Trophoblast cell (in vitro differentiated cells and primary cell): Measurements from ENCODE around the gene OLFML3.

Experiments
- DNase-seq, 2 donors: peaks; one replicate each; pipeline ENCODE4 v3.0.0-alpha.2; 2016
- H2AFZ ChIP-seq: 2 replicates; pipeline ENCODE4 v1.6.1; 2013; ENCODE audit warnings: low read length, moderate library complexity, mild to moderate bottlenecking; ENCODE audit not compliant: insufficient read depth, poor library complexity
- H2AK5ac ChIP-seq: 2 replicates; pipeline ENCODE4 v1.6.1; 2013; ENCODE audit warnings: mild to moderate bottlenecking, low read length
- H2BK120ac ChIP-seq: 2 replicates; pipeline ENCODE4 v1.6.1; 2013; ENCODE audit warnings: low read length, mild to moderate bottlenecking, moderate library complexity; ENCODE audit not compliant: insufficient read depth, poor library complexity
- H2BK12ac ChIP-seq: 2 replicates; pipeline ENCODE4 v1.6.1; 2013; ENCODE audit warnings: mild to moderate bottlenecking, low read length, moderate library complexity
- H2BK5ac ChIP-seq: 2 replicates; pipeline ENCODE4 v1.6.1; 2013; ENCODE audit warnings: low read length, low read depth, moderate library complexity, mild to moderate bottlenecking; ENCODE audit not compliant: poor library complexity
- H3K14ac ChIP-seq: 2 replicates; pipeline ENCODE4 v1.6.1; 2013; ENCODE audit warnings: mild to moderate bottlenecking, low read length
- H3K18ac ChIP-seq: 2 replicates; pipeline ENCODE4 v1.6.1; 2013; ENCODE audit warnings: mild to moderate bottlenecking, low read length
- H3K23ac ChIP-seq: 2 replicates; pipeline ENCODE4 v1.6.1; 2013; ENCODE audit warnings: low read length
- H3K27ac ChIP-seq: 2 replicates; pipeline ENCODE4 v1.5.1; 2013; ENCODE audit warnings: low read depth, mild to moderate bottlenecking, inconsistent platforms, low read length, moderate library complexity
- H3K27me3 ChIP-seq: 2 replicates; pipeline ENCODE4 v1.6.1; 2013; ENCODE audit warnings: inconsistent platforms, mild to moderate bottlenecking, low read length, moderate library complexity; ENCODE audit not compliant: insufficient read depth
- H3K36me3 ChIP-seq, 2 experiments: 1 replicate in 1 of 2; 2 replicates in 1 of 2; pipeline ENCODE4 v1.6.1; 2013; ENCODE audit warnings: low read length in 2 of 2, mild to moderate bottlenecking in 2 of 2, moderate library complexity in 1 of 2; ENCODE audit not compliant: insufficient read depth in 2 of 2, control insufficient read depth in 1 of 2
- H3K4ac ChIP-seq: 2 replicates; pipeline ENCODE4 v1.6.1; 2013; ENCODE audit warnings: low read depth, mild to moderate bottlenecking, low read length, moderate library complexity
- H3K4me1 ChIP-seq, 2 experiments: 1 replicate in 1 of 2; 2 replicates in 1 of 2; pipeline ENCODE4 v1.6.1; 2013; ENCODE audit warnings: low read length in 2 of 2, mild to moderate bottlenecking in 2 of 2, moderate library complexity in 1 of 2; ENCODE audit not compliant: insufficient read depth in 2 of 2, control insufficient read depth in 1 of 2
- H3K4me2 ChIP-seq: 2 replicates; pipeline ENCODE4 v1.6.1; 2013; ENCODE audit warnings: inconsistent platforms, mild to moderate bottlenecking, low read length, moderate library complexity
- H3K4me3 ChIP-seq: 2 replicates; pipeline ENCODE4 v1.5.1; 2013; ENCODE audit warnings: mild to moderate bottlenecking, low read depth, low read length, inconsistent platforms
- H3K79me1 ChIP-seq: one replicate; pipeline ENCODE4 v1.6.1; 2013; ENCODE audit warnings: low read length
- H3K79me2 ChIP-seq: 2 replicates; pipeline ENCODE4 v1.6.1; 2013; ENCODE audit warnings: low read length, mild to moderate bottlenecking; ENCODE audit not compliant: control insufficient read depth, insufficient read depth, poor library complexity
- H3K9ac ChIP-seq: 2 replicates; pipeline ENCODE4 v1.6.1; 2013; ENCODE audit warnings: mild to moderate bottlenecking, low read length
- H3K9me3 ChIP-seq: 2 replicates; pipeline ENCODE4 v1.6.1; 2013; ENCODE audit warnings: low read depth, mild to moderate bottlenecking, control low read depth, inconsistent platforms, low read length; ENCODE audit not compliant: insufficient read depth
- H4K12ac ChIP-seq: 2 replicates; pipeline ENCODE4 v1.6.1; 2013; ENCODE audit warnings: low read depth, mild to moderate bottlenecking, low read length, moderate library complexity
- H4K8ac ChIP-seq: 2 replicates; pipeline ENCODE4 v1.6.1; 2013; ENCODE audit warnings: low read depth, mild to moderate bottlenecking, low read length, moderate library complexity
- H4K91ac ChIP-seq: one replicate; pipeline ENCODE4 v1.6.1; 2013; ENCODE audit warnings: low read depth, mild to moderate bottlenecking, low read length, moderate library complexity
- WGBS: extraction: QIAGEN DNeasy Blood & Tissue Kit; methylation state at CpG from one replicate; pipeline ENCODE4 v1.1.7; 2013; ENCODE audit warnings: missing lambda C conversion rate; ENCODE audit not compliant: insufficient read length, insufficient coverage; ENCODE audit errors: extremely low coverage; 5-methylcytosine and 5-hydroxymethylcytosine counted together

Gene OLFML3

DNA sequence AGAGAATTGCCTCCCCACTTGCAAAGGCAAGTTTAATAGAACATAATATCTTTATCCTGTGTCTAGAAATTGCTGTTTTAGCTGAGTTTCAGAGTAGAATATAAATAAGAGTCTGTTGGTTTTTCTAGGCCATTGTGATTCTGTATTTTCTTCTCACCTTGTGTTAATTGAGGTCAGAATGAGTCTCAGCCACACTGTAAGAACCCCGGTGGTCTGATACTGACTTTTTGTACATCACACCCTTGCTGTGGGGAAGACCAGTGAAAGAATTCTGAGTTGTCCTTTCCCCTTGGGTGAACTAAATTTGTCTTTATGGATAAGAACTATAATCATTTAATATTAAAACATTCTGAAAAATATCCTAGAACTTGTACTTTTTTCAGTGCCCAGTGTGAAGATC lies 43.3 kb upstream of the OLFML3 start:
- Histone ChIP-seq H4K8ac (no peak overlapping the region), H2BK12ac (no peak overlapping the region), H2BK120ac (no peak overlapping the region), H3K4ac (no peak overlapping the region), H2AK5ac (no peak overlapping the region), H3K4me2 (no peak overlapping the region), H3K79me2 (peaks cover 5% of the 10 kb centered on the region), H3K79me1 (no peaks in the 10 kb centered on the region), H3K9me3 (no peaks in the 10 kb centered on the region), H4K12ac (no peak overlapping the region), H3K4me3 (no peak overlapping the region), H4K91ac (no peak overlapping the region), H3K9ac (no peak overlapping the region), H3K14ac (no peak overlapping the region), H2AFZ (no peak overlapping the region), H3K27me3 (no peaks in the 10 kb centered on the region), H2BK5ac (no peak overlapping the region), H3K18ac (no peak overlapping the region), H3K27ac (no peak overlapping the region), H3K36me3 (peaks cover 6 to 8% of the 10 kb centered on the region in 2 experiments), H3K23ac (no peak overlapping the region), H3K4me1 (peaks cover 0 to 2% of the 10 kb centered on the region in 2 experiments)
- no CpG with 5 or more reads among the region's 1 CpG for WGBS
- no peak for DNase-seq

DNA sequence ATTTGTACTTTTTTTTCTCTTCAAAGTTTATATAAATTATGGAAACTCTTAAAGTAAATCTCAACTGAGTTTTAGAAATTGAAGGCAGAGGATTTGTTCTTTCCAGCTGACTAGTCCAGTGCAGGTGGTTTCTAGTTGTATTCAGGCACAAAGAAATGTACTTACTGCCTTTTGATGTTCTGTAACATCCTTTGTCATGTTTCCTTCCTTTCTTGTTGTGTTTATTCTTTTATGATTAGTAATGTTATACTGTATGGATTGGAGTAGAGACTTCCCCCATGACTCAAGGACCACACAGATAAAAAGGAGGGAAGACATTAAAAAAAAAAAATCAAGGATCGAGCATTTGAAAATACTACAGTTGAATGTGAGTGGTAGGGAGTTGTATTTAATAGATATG lies 42.1 kb upstream of the OLFML3 start:
- Histone ChIP-seq H4K12ac (no peak overlapping the region), H4K91ac (no peak overlapping the region), H3K18ac (no peak overlapping the region), H4K8ac (no peak overlapping the region), H3K9ac (no peak overlapping the region), H3K14ac (no peak overlapping the region), H2BK12ac (no peak overlapping the region), H3K27ac (no peak overlapping the region), H2BK5ac (no peak overlapping the region), H3K4ac (no peak overlapping the region), H3K36me3 (peaks cover 10 to 15% of the 10 kb centered on the region in 2 experiments), H3K27me3 (no peaks in the 10 kb centered on the region), H3K9me3 (no peaks in the 10 kb centered on the region), H3K4me1 (peaks cover 0 to 2% of the 10 kb centered on the region in 2 experiments), H2AFZ (no peak overlapping the region), H3K79me2 (peaks cover 5% of the 10 kb centered on the region), H3K79me1 (no peaks in the 10 kb centered on the region), H3K4me2 (no peak overlapping the region), H3K23ac (no peak overlapping the region), H2AK5ac (no peak overlapping the region), H3K4me3 (no peak overlapping the region), H2BK120ac (no peak overlapping the region)
- 100% methylated on average over 1 of the region's 1 CpG for WGBS
- no peak for DNase-seq

DNA sequence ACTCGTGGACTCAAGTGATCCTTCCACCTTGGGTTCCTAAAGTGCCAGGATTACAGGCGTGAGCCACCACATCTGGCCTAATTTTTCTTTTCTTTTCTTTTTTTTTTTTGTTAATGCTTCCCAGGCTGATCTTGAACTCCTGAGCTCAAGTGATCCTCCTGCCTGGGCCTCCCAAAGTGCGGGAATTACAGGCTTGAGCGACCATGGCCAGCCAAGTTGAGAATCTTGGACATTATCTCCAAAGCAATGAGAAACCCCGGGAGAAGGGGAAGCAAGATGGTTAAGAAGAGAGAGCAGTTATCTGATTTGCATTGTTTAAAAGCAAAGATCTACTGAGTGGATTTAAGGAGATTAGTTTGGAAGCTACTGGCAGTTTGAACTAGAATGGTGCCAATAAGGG lies 41.1 kb upstream of the OLFML3 start:
- H3K4me3 ChIP-seq, result no peak overlapping the region
- no peak overlapping the region for H2BK120ac ChIP-seq
- no peaks in the 10 kb centered on the region for H3K9me3 ChIP-seq
- H2AK5ac ChIP-seq, result no peak overlapping the region
- H3K27ac ChIP-seq, result no peak overlapping the region
- no peak overlapping the region for H2AFZ ChIP-seq
- no peaks in the 10 kb centered on the region for H3K79me1 ChIP-seq
- H3K14ac ChIP-seq, result no peak overlapping the region
- no peak overlapping the region for H3K4me2 ChIP-seq
- peaks cover 5% of the 10 kb centered on the region for H3K79me2 ChIP-seq
- peaks cover 10 to 15% of the 10 kb centered on the region in 2 experiments for H3K36me3 ChIP-seq
- no peak overlapping the region for H4K12ac ChIP-seq
- no CpG with 5 or more reads among the region's 5 CpGs for WGBS
- no peak overlapping the region for H3K18ac ChIP-seq
- no peak overlapping the region for H4K91ac ChIP-seq
- no peak overlapping the region for H3K9ac ChIP-seq
- H2BK12ac ChIP-seq, result no peak overlapping the region
- no peak for DNase-seq
- no peak overlapping the region for H4K8ac ChIP-seq
- H3K23ac ChIP-seq, result no peak overlapping the region
- H2BK5ac ChIP-seq, result no peak overlapping the region
- no peaks in the 10 kb centered on the region for H3K27me3 ChIP-seq
- H3K4me1 ChIP-seq, result peaks cover 0 to 2% of the 10 kb centered on the region in 2 experiments
- H3K4ac ChIP-seq, result no peak overlapping the region

DNA sequence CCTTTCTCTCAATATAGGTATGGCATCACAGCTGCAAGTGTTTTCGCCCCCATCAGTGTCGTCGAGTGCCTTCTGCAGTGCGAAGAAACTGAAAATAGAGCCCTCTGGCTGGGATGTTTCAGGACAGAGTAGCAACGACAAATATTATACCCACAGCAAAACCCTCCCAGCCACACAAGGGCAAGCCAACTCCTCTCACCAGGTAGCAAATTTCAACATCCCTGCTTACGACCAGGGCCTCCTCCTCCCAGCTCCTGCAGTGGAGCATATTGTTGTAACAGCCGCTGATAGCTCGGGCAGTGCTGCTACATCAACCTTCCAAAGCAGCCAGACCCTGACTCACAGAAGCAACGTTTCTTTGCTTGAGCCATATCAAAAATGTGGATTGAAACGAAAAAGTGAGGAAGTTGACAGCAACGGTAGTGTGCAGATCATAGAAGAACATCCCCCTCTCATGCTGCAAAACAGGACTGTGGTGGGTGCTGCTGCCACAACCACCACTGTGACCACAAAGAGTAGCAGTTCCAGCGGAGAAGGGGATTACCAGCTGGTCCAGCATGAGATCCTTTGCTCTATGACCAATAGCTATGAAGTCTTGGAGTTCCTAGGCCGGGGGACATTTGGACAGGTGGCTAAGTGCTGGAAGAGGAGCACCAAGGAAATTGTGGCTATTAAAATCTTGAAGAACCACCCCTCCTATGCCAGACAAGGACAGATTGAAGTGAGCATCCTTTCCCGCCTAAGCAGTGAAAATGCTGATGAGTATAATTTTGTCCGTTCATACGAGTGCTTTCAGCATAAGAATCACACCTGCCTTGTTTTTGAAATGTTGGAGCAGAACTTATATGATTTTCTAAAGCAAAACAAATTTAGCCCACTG lies 38.7 kb upstream of the OLFML3 start:
- no peak overlapping the region for H4K91ac ChIP-seq
- no peaks in the 10 kb centered on the region for H3K79me1 ChIP-seq
- no peak overlapping the region for H2AK5ac ChIP-seq
- H3K27ac ChIP-seq, result no peak overlapping the region
- H2BK120ac ChIP-seq, result no peak overlapping the region
- H3K9me3 ChIP-seq, result no peaks in the 10 kb centered on the region
- H3K4me2 ChIP-seq, result no peak overlapping the region
- no CpG with 5 or more reads among the region's 16 CpGs for WGBS
- H2BK5ac ChIP-seq, result no peak overlapping the region
- H3K18ac ChIP-seq, result no peak overlapping the region
- no peak overlapping the region for H2BK12ac ChIP-seq
- H3K4me1 ChIP-seq, result peaks cover 0 to 2% of the 10 kb centered on the region in 2 experiments
- no peak overlapping the region for H2AFZ ChIP-seq
- no peak overlapping the region for H3K14ac ChIP-seq
- H3K4ac ChIP-seq, result no peak overlapping the region
- no peaks in the 10 kb centered on the region for H3K27me3 ChIP-seq
- H3K23ac ChIP-seq, result no peak overlapping the region
- H3K79me2 ChIP-seq, result peaks cover 3% of the 10 kb centered on the region
- H3K36me3 ChIP-seq, result peaks cover 12 to 16% of the 10 kb centered on the region in 2 experiments
- H4K12ac ChIP-seq, result no peak overlapping the region
- no peak overlapping the region for H3K9ac ChIP-seq
- no peak for DNase-seq
- H3K4me3 ChIP-seq, result no peak overlapping the region
- no peak overlapping the region for H4K8ac ChIP-seq
